Activated naive CD4-positive, alpha-beta T cell treated with anti-CD3 and anti-CD28 coated beads, Interleukin-2, amount 50 U/mL, for 72 hours (primary cell): Measurements from ENCODE around the gene DNMT3L. TPM values are rescaled to one million over a fixed set of nuclear protein-coding genes. Genes with fewer than 3 reads are reported as not detected.
A peak's percentile ranks its signal among the peaks of the same experiment; 100 is the strongest.
"Not testable (repeated sequence)": the region's sequence is repeated elsewhere in the genome, so short reads cannot be mapped to it uniquely, and the experiment has no call there.

Experiments used
- ATAC-seq, 2 donors: fragments of 150-1000 bp; cut with Tn5 transposase; 2 replicates each; pipeline ENCODE4 v1.10.0; 2021; ENCODE audit warnings: mild to moderate bottlenecking in 2 of 2, moderate library complexity in 2 of 2
- DNase-seq, 2 donors: peaks; one replicate each; pipeline ENCODE4 v3.0.0; 2021 to 2022; ENCODE audit warnings: low spot score in 2 of 2
- H3K27ac Mint-ChIP-seq, 2 donors: one replicate each; pipeline ENCODE4 v1.8.0; 2022; ENCODE audit warnings: mild to moderate bottlenecking in 2 of 2, mixed read lengths in 2 of 2
- H3K36me3 Mint-ChIP-seq, 2 donors: one replicate each; pipeline ENCODE4 v1.8.0; 2022; ENCODE audit warnings: mixed read lengths in 2 of 2
- H3K9me3 Mint-ChIP-seq, 2 donors: one replicate each; pipeline ENCODE4 v1.8.0; 2022; ENCODE audit warnings: mixed read lengths in 2 of 2
- total RNA-seq, 2 donors: library from RNA; stranded (reverse); gene quantifications; one replicate each; pipeline ENCODE4 v1.2.3, GENCODE V29; 2022

The DNMT3L gene
- total RNA-seq, 2 donors from 2014 or later = not detected

- ATAC-seq (no peak), DNase-seq (no peak)
- Mint-ChIP-seq H3K27ac (no peak overlapping the region), H3K36me3 (no peaks in the 10 kb centered on the region), H3K9me3 (no peaks in the 10 kb centered on the region)
These were observed 4.1 kb upstream of the DNMT3L start for GRCh38 chr21:44265734-44266270.

GRCh38 chr21:44263768-44264167 is 2.1 kb upstream of the DNMT3L start:
- no peak overlapping the region for H3K27ac Mint-ChIP-seq
- H3K36me3 Mint-ChIP-seq = no peaks in the 10 kb centered on the region
- no peak for ATAC-seq
- DNase-seq = no peak
- H3K9me3 Mint-ChIP-seq = no peaks in the 10 kb centered on the region

- Mint-ChIP-seq H3K9me3 (no peaks in the 10 kb centered on the region), H3K36me3 (no peaks in the 10 kb centered on the region), H3K27ac (no peak overlapping the region)
- DNase-seq = no peak
- ATAC-seq = no peak
These were observed 1.6 kb upstream of the DNMT3L start for GRCh38 chr21:44263221-44263760.

GRCh38 chr21:44262338-44263056 is 800 bp upstream of the DNMT3L start:
- DNase-seq = no peak
- Mint-ChIP-seq H3K9me3 (no peaks in the 10 kb centered on the region), H3K36me3 (no peaks in the 10 kb centered on the region), H3K27ac (no peak overlapping the region)
- no peak for ATAC-seq

- ATAC-seq = no peak
- no peak for DNase-seq
- peak overlapping the region in 1 of 2 donors; percentile 46 for H3K27ac Mint-ChIP-seq
- no peaks in the 10 kb centered on the region for H3K9me3 Mint-ChIP-seq
- H3K36me3 Mint-ChIP-seq = no peaks in the 10 kb centered on the region
These were observed 686 bp downstream of the DNMT3L start for GRCh38 chr21:44260791-44261631.

- H3K9me3 Mint-ChIP-seq = no peaks in the 10 kb centered on the region
- DNase-seq (no peak), ATAC-seq (no peak)
- no peaks in the 10 kb centered on the region for H3K36me3 Mint-ChIP-seq
- H3K27ac Mint-ChIP-seq = no peak overlapping the region
These were observed 1.6 kb downstream of the DNMT3L start for GRCh38 chr21:44260066-44260465.

- DNase-seq (no peak), ATAC-seq (no peak)
- Mint-ChIP-seq H3K9me3 (no peaks in the 10 kb centered on the region), H3K27ac (no peak overlapping the region), H3K36me3 (no peaks in the 10 kb centered on the region)
These were observed 2.5 kb downstream of the DNMT3L start for GRCh38 chr21:44259082-44259705.

GRCh38 chr21:44258056-44258725 is 3.5 kb downstream of the DNMT3L start:
- H3K9me3 Mint-ChIP-seq = no peaks in the 10 kb centered on the region
- no peaks in the 10 kb centered on the region for H3K36me3 Mint-ChIP-seq
- H3K27ac Mint-ChIP-seq = peak overlapping the region in 1 of 2 donors; percentile 14
- ATAC-seq (no peak), DNase-seq (no peak)

GRCh38 chr21:44255511-44255981 is 6.2 kb downstream of the DNMT3L start:
- Mint-ChIP-seq H3K36me3 (no peaks in the 10 kb centered on the region), H3K27ac (no peak overlapping the region), H3K9me3 (no peaks in the 10 kb centered on the region)

GRCh38 chr21:44253832-44254710 is 7.6 kb downstream of the DNMT3L start:
- Mint-ChIP-seq H3K9me3 (no peaks in the 10 kb centered on the region), H3K36me3 (no peaks in the 10 kb centered on the region), H3K27ac (no peak overlapping the region)
- no peak for ATAC-seq
- no peak for DNase-seq

More at GRCh38 chr21:44255511-44255981, 6.2 kb downstream of the DNMT3L start:
- DNase-seq (no peak), ATAC-seq (no peak)

GRCh38 chr21:44249204-44250037 is 12.3 kb downstream of the DNMT3L start:
- not testable (repeated sequence) for DNase-seq, H3K9me3 Mint-ChIP-seq, ATAC-seq, H3K36me3 Mint-ChIP-seq, H3K27ac Mint-ChIP-seq

- not testable (repeated sequence) for H3K9me3 Mint-ChIP-seq, ATAC-seq, H3K36me3 Mint-ChIP-seq, H3K27ac Mint-ChIP-seq, DNase-seq
These were observed 13.8 kb downstream of the DNMT3L start for GRCh38 chr21:44247904-44248303.

GRCh38 chr21:44243980-44244379 is 17.7 kb downstream of the DNMT3L start:
- peak; percentile 81 to 84 for ATAC-seq
- H3K9me3 Mint-ChIP-seq, DNase-seq, H3K27ac Mint-ChIP-seq, H3K36me3 Mint-ChIP-seq: not testable (repeated sequence)

- not testable (repeated sequence) for H3K27ac Mint-ChIP-seq, H3K9me3 Mint-ChIP-seq, H3K36me3 Mint-ChIP-seq, DNase-seq
- peak; percentile 47 to 64 for ATAC-seq
These were observed 20.4 kb downstream of the DNMT3L start for GRCh38 chr21:44241281-44241680.

GRCh38 chr21:44240842-44241241 is 20.9 kb downstream of the DNMT3L start, which contains the start of gene ICOSLG:
TSS of gene ICOSLG (minus strand) at chr21:44240943. CDS start at chr21:44240817, 126 bp downstream.
- peak; percentile 59 to 66 for ATAC-seq

More at GRCh38 chr21:44240842-44241241, 20.9 kb downstream of the DNMT3L start, which contains the start of gene ICOSLG:
- DNase-seq, H3K9me3 Mint-ChIP-seq, H3K36me3 Mint-ChIP-seq, H3K27ac Mint-ChIP-seq: not testable (repeated sequence)
